GM23338 (cell line): ENCODE results near the gene KYNU. TPM values are rescaled to one million over a fixed set of nuclear protein-coding genes. Genes with fewer than 3 reads are reported as not detected.

Experiments used
- ATAC-seq: fragments of 200-7000 bp; cut with Tn5 transposase; 3 replicates; pipeline ENCODE4 v1.9.1; 2020
- DNase-seq: peaks from one replicate; pipeline ENCODE4 v3.0.0-alpha.2; 2015; ENCODE audit warnings: low spot score
- H2AFZ ChIP-seq: fragments of 200-600 bp; sonication (generic); 2 replicates; pipeline ENCODE4 v1.8.0; 2016; ENCODE audit warnings: antibody characterized with exemption, mild to moderate bottlenecking, moderate library complexity
- H3F3A ChIP-seq: fragments of 200-600 bp; sonication (generic); replicated peaks from 2 replicates; pipeline ENCODE4 v1.8.0; 2017; ENCODE audit warnings: antibody characterized with exemption, mixed run types, low read depth
- H3K27ac ChIP-seq: fragments of 200-600 bp; sonication (generic); 2 replicates; pipeline ENCODE4 v1.6.1; 2016; ENCODE audit warnings: low read depth
- H3K27me3 ChIP-seq: fragments of 200-600 bp; sonication (generic); 2 replicates; pipeline ENCODE4 v1.8.0; 2016; ENCODE audit warnings: mild to moderate bottlenecking, mixed run types, moderate library complexity; ENCODE audit not compliant: insufficient read depth
- H3K36me3 ChIP-seq: fragments of 200-600 bp; sonication (generic); 2 replicates; pipeline ENCODE4 v1.8.0; 2016; ENCODE audit warnings: mild to moderate bottlenecking; ENCODE audit not compliant: insufficient read depth
- H3K4me1 ChIP-seq: fragments of 200-600 bp; sonication (generic); 2 replicates; pipeline ENCODE4 v1.8.0; 2016; ENCODE audit warnings: mild to moderate bottlenecking, moderate library complexity; ENCODE audit not compliant: insufficient read depth
- H3K4me2 ChIP-seq: fragments of 200-600 bp; sonication (generic); 2 replicates; pipeline ENCODE4 v1.7.1; 2017; ENCODE audit warnings: mixed run types
- H3K4me3 ChIP-seq: fragments of 200-600 bp; sonication (generic); 2 replicates; pipeline ENCODE4 v1.6.1; 2016; ENCODE audit warnings: mixed run types
- H3K79me2 ChIP-seq: fragments of 200-600 bp; sonication (generic); replicated peaks from 2 replicates; pipeline ENCODE4 v1.8.0; 2017; ENCODE audit warnings: mild to moderate bottlenecking; ENCODE audit not compliant: insufficient read depth
- H3K9me2 ChIP-seq: fragments of 200-600 bp; sonication (generic); 2 replicates; pipeline ENCODE4 v1.8.0; 2017; ENCODE audit not compliant: insufficient read depth
- H4K20me1 ChIP-seq: fragments of 200-600 bp; sonication (generic); replicated peaks from 2 replicates; pipeline ENCODE4 v1.8.0; 2017; ENCODE audit warnings: mild to moderate bottlenecking; ENCODE audit not compliant: insufficient read depth
- H3K27ac Mint-ChIP-seq: 2 replicates; pipeline ENCODE4 v1.8.0; 2020; ENCODE audit warnings: inconsistent platforms, mild to moderate bottlenecking, moderate library complexity, mixed read lengths
- H3K27me3 Mint-ChIP-seq: 3 replicates; pipeline ENCODE4 v1.8.0; 2022; ENCODE audit warnings: low read depth, mild to moderate bottlenecking, moderate library complexity, mixed read lengths, inconsistent platforms; ENCODE audit not compliant: insufficient read depth, poor library complexity
- H3K36me3 Mint-ChIP-seq: 3 replicates; pipeline ENCODE4 v1.8.0; 2021; ENCODE audit warnings: low read depth, mild to moderate bottlenecking, inconsistent platforms, moderate library complexity, mixed read lengths
- H3K4me1 Mint-ChIP-seq: 3 replicates; pipeline ENCODE4 v1.8.0; 2020; ENCODE audit warnings: mild to moderate bottlenecking, inconsistent platforms, mixed read lengths
- H3K4me3 Mint-ChIP-seq: 3 replicates; pipeline ENCODE4 v1.8.0; 2021; ENCODE audit warnings: moderate library complexity, mild to moderate bottlenecking, inconsistent platforms, mixed read lengths
- H3K9me3 Mint-ChIP-seq: 3 replicates; pipeline ENCODE4 v1.8.0; 2020; ENCODE audit warnings: moderate library complexity, mild to moderate bottlenecking, inconsistent platforms, mixed read lengths
- CREB1 ChIP-seq: fragments of 250-450 bp; sonication (Bioruptor Pico); IDR thresholded peaks from 2 replicates; pipeline ENCODE4 v1.5.0; 2020; ENCODE audit warnings: low read depth, mild to moderate bottlenecking, moderate library complexity
- CTCF ChIP-seq, 2 experiments: fragments of 200-600 bp in 1 of 2; sonication (generic) in 1 of 2; conservative IDR thresholded peaks; 2 replicates each; pipeline versions ENCODE4 v1.5.1 to v1.6.1; 2016 to 2017; ENCODE audit warnings: antibody characterized with exemption in 2 of 2, low read depth in 2 of 2, mild to moderate bottlenecking in 2 of 2, moderate library complexity in 1 of 2
- ETS1 ChIP-seq: IDR thresholded peaks from 2 replicates; pipeline ENCODE4 v1.6.1; 2016; ENCODE audit warnings: antibody characterized with exemption
- EZH2 ChIP-seq: fragments of 200-600 bp; sonication (generic); IDR thresholded peaks from one replicate; pipeline ENCODE4 v1.8.0; 2017; ENCODE audit warnings: antibody characterized with exemption, mild to moderate bottlenecking, low read depth; ENCODE audit not compliant: unreplicated experiment
- EZH2phosphoT487 ChIP-seq: fragments of 200-600 bp; sonication (generic); IDR thresholded peaks from one replicate; pipeline ENCODE4 v1.8.1; 2018; ENCODE audit warnings: antibody characterized with exemption; ENCODE audit not compliant: unreplicated experiment
- JUNB ChIP-seq: IDR thresholded peaks from one replicate; pipeline ENCODE4 v1.6.1; 2016; ENCODE audit warnings: antibody characterized with exemption; ENCODE audit not compliant: unreplicated experiment
- NANOG ChIP-seq: IDR thresholded peaks from 2 replicates; pipeline ENCODE4 v1.6.1; 2016; ENCODE audit warnings: antibody characterized with exemption, borderline replicate concordance
- POLR2AphosphoS5 ChIP-seq: IDR thresholded peaks from 2 replicates; pipeline ENCODE4 v1.6.1; 2016; ENCODE audit warnings: antibody characterized with exemption, low read depth
- REST ChIP-seq: IDR thresholded peaks from one replicate; pipeline ENCODE4 v1.6.1; 2018; ENCODE audit warnings: antibody characterized with exemption; ENCODE audit not compliant: unreplicated experiment
- STAT1 ChIP-seq: IDR thresholded peaks from one replicate; pipeline ENCODE4 v1.6.1; 2016; ENCODE audit warnings: antibody characterized with exemption; ENCODE audit not compliant: unreplicated experiment
- ZNF114 ChIP-seq: fragments of 250-450 bp; sonication (Bioruptor Pico); IDR thresholded peaks from 2 replicates; pipeline ENCODE4 v1.5.0; 2020; ENCODE audit warnings: mild to moderate bottlenecking, moderate library complexity
- ZNF331 ChIP-seq: fragments of 250-450 bp; sonication (Bioruptor Pico); IDR thresholded peaks from 2 replicates; pipeline ENCODE4 v1.5.0; 2020; ENCODE audit warnings: low read depth, mild to moderate bottlenecking, moderate library complexity
- ZNF462 ChIP-seq: fragments of 250-450 bp; sonication (Bioruptor Pico); IDR thresholded peaks from 2 replicates; pipeline ENCODE4 v1.5.0; 2020; ENCODE audit warnings: mild to moderate bottlenecking, moderate library complexity
- polyA plus RNA-seq: library from polyadenylated mRNA; unstranded; fragments of >200 nt; fragmentation: Nextera tagmentation; extraction: Ambion mirVana; gene quantifications from 2 replicates; pipeline ENCODE4 v1.2.1, GENCODE V29; 2016
- total RNA-seq: library from RNA; depleted of rRNA; stranded (reverse); fragments of >200 nt; shearing (Covaris generic); gene quantifications from 2 replicates; pipeline ENCODE4 v1.2.3, GENCODE V29; 2014

Gene KYNU
- total and polyA plus RNA-seq, 2 experiments from 2014 or later, result 0.03 to 0.21 TPM

- H3K4me2 ChIP-seq, result no peak overlapping the region
These were observed 3.6 kb upstream of the KYNU start for GRCh38 chr2:142873831-142874287.

More at GRCh38 chr2:142873831-142874287, 3.6 kb upstream of the KYNU start:
- no peak overlapping the region for H3K27ac Mint-ChIP-seq
- Histone ChIP-seq H3K79me2 (no peaks in the 10 kb centered on the region), H3K9me2 (no peaks in the 10 kb centered on the region), H2AFZ (peak overlapping the region; percentile 82), H3K27ac (no peak overlapping the region), H4K20me1 (no peaks in the 10 kb centered on the region), H3F3A (no peaks in the 10 kb centered on the region), H3K27me3 (no peaks in the 10 kb centered on the region), H3K36me3 (no peaks in the 10 kb centered on the region), H3K4me3 (no peak overlapping the region), H3K4me1 (0 out of 2 replicates have a peak, but pooled peaks cover 3% of the 10 kb centered on the region)
- H3K36me3 Mint-ChIP-seq, result no peaks in the 10 kb centered on the region
- TF ChIP-seq POLR2AphosphoS5, result no peak
- no peak for TF ChIP-seq CTCF (conservative IDR thresholded peaks at IDR 0.05; ENCODE audit: low read depth in 2 of 2)
- no peak for TF ChIP-seq STAT1
- no peak for TF ChIP-seq ZNF114 (CRISPR knock-in tag)
- TF ChIP-seq ZNF331 (CRISPR knock-in tag), result no peak
- TF ChIP-seq EZH2, result no peak
- TF ChIP-seq REST, result no peak
- no peak for TF ChIP-seq NANOG
- TF ChIP-seq ETS1, result no peak
- TF ChIP-seq EZH2phosphoT487, result no peak
- TF ChIP-seq CREB1, result no peak
- TF ChIP-seq ZNF462 (CRISPR knock-in tag), result no peak
- TF ChIP-seq JUNB, result no peak
- H3K4me1 Mint-ChIP-seq, result peaks cover 13% of the 10 kb centered on the region; the same call in 1 of the 3 replicates
- H3K4me3 Mint-ChIP-seq, result no peak overlapping the region
- 0 out of 3 replicates have a peak, but pooled peaks cover 2% of the 10 kb centered on the region for H3K9me3 Mint-ChIP-seq
- ATAC-seq (no peak), DNase-seq (no peak)
- H3K27me3 Mint-ChIP-seq, result no peaks in the 10 kb centered on the region
